NOMO-1 treated with dmso at 0.1 percent for 144 hours (cell line): ENCODE results near the gene MYO3B.
"Not testable (repeated sequence)": the region's sequence is repeated elsewhere in the genome, so short reads cannot be mapped to it uniquely, and the experiment has no call there.

Experiments used
- DNase-seq: peaks from one replicate; lab custom pipeline; 2025; ENCODE audit not compliant: unreplicated experiment; lab: John Stamatoyannopoulos, UW

MYO3B gene

GRCh38 chr2:170255971-170256370 lies 78.0 kb downstream of the MYO3B start:
- DNase-seq, result no peak

GRCh38 chr2:170258382-170258781 lies 80.4 kb downstream of the MYO3B start:
- DNase-seq, result no peak

DNA sequence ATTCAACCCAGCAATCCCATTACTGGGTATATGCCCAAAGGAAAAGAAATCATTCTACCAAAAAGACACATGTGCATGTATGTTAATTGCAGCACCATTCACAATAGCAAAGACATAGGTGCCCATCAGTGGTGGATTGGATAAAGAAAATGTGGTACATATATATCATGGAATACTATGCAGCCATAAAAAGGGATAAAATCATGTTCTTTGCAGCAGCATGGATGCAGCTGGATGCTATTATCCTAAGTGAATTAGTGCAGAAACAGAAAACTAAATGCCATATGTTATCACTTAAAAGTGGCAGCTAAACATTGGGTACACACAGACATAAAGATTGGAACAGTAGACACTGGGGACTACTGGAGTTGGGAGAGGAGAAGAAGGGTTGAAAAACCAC lies 82.2 kb downstream of the MYO3B start:
- DNase-seq, result no peak

- no peak for DNase-seq
Observed at GRCh38 chr2:170261566-170261965, 83.6 kb downstream of the MYO3B start.

DNA sequence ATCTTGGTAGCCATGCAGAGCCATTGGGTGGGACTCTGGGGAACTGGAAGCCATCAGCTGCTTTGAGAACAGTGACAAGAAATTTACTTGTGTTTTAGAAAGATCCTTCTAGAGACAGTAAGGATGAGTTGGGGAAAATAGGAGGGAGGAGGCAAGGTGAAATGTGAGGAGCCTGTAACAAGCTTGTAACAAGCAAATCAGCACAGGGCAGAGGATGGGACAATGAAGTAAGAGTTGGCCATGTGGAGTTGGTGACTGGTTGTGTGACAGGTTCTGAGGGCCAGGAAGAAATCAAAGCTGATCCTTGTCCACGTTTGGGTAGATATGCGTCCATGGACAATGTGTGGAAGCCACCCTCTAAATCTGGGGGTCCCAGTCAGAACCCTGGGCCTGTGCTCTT lies 84.4 kb downstream of the MYO3B start:
- no peak for DNase-seq

- no peak for DNase-seq
Observed at GRCh38 chr2:170262806-170263205, 84.9 kb downstream of the MYO3B start.

- DNase-seq, result not testable (repeated sequence)
Observed at GRCh38 chr2:170263728-170264521, 86.0 kb downstream of the MYO3B start.

DNA sequence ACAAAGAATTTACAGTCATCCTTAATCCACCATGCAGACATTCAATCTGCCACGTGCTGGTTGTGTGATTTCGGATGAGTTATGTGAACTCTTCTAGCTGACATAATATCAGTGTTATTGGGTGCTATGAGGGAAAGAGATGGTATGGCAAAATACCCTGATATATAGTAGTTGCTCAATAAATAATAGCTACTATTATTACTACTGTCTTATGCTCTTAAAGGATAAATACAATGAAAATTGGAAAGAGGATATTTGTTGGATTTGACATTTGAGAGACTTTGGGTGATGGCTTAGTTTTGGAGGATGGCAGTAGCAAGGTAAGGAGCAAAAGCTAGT lies 86.5 kb downstream of the MYO3B start:
- DNase-seq, result no peak

DNA sequence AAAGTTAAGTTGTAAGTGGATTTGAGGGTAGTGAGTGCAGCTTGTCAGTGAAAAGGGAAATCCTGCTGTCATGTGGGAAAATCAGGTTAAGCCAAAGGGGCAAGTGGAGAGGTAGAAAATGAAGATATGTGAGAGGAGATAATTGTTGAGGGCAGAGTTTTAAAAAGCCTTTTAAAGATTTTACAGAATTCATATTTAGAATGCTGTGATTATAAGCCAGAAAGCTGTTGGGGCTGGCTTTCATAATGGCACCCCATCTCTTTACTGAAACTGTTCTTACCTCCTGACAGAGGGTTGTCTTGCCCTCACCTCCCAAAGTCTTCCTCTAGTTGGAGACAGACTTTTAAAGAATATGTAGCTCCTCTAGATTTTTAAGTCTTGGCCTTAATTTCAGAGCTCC lies 86.9 kb downstream of the MYO3B start:
- DNase-seq, result no peak

DNA sequence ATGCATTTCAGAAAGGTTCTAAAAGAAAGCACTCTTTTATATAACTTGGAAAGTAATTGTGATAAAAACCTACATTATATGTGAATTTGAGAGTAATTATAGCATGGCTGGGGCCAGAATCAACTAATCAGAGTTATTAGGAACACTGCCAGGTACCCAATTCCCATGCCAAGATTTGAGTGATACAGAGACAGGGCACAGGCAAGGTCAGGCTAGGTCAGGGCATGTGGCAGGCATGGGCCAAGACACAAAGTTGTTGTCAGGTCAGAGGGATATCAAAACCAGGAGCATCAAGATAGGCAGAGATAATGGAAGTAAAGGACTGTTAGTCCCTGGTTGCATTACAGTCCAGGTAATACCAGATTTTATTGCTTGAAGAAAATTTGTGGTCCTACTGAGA lies 87.4 kb downstream of the MYO3B start:
- DNase-seq, result no peak

DNA sequence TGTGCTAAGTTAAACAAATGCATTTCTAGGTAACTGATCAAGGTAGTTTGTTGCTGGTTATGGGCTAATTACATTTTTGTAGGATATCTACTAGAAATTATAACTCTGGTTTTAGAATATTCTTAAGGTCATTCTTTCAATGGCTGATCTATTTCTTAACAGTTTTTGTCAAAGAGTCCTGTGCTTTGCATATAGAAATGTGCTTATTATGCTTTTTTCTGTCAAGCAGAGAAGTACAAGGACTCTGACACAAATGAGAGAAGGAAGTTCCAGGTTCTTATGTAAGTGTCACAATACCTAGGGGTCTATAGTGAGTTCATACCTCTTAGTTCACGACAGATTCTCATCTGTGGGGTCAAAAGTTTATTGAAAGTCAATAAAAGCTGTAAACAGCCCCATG lies 88.4 kb downstream of the MYO3B start:
- DNase-seq, result no peak

GRCh38 chr2:170267071-170267470 lies 89.1 kb downstream of the MYO3B start:
- no peak for DNase-seq

- no peak for DNase-seq
Observed at GRCh38 chr2:170270278-170270864, 92.4 kb downstream of the MYO3B start.

GRCh38 chr2:170271340-170271739 lies 93.4 kb downstream of the MYO3B start:
- DNase-seq, result no peak

GRCh38 chr2:170276056-170276455 lies 98.1 kb downstream of the MYO3B start:
- DNase-seq, result no peak

GRCh38 chr2:170276925-170277629 lies 99.1 kb downstream of the MYO3B start:
- DNase-seq, result peak; percentile 28

- DNase-seq, result no peak
Observed at GRCh38 chr2:170277951-170278350, 100.0 kb downstream of the MYO3B start.

GRCh38 chr2:170279615-170280014 lies 101.7 kb downstream of the MYO3B start:
- not testable (repeated sequence) for DNase-seq

DNA sequence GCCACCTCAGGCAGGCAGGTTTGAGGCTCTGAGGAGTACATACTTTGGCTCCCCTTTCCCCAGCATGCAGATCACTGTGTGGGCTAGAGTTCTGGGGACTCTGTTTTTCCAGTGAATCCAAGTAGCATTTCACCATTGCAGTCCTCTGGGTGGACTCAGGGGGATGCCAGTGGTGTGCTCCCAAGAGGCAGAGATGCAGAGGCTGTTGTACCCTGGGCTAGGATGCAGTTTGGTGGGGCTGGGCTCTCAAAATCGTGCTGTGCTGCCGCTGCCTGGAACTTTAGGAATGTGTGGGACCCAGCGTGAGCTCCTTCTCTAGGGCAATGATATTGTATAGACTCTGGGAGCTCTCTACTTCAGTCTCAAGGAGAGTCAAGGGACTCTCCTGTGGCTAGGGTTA lies 104.9 kb downstream of the MYO3B start:
- DNase-seq, result no peak

GRCh38 chr2:170284205-170284604 lies 106.3 kb downstream of the MYO3B start:
- no peak for DNase-seq

GRCh38 chr2:170288859-170289258 lies 110.9 kb downstream of the MYO3B start:
- DNase-seq, result no peak

GRCh38 chr2:170291474-170291873 lies 113.5 kb downstream of the MYO3B start:
- no peak for DNase-seq
